GM13977 (cell line): ENCODE measurements around the gene RASA3.

Experiments used
- DNase-seq: peaks from one replicate; pipeline ENCODE4 v3.0.0; 2012; ENCODE audit warnings: low spot score
- in situ Hi-C: fragments of 300-500 bp; cut with MboI; formaldehyde crosslinking; loops from one replicate; pipeline ENCODE4 v1.12.0; 2022; ENCODE audit warnings: low sequenced_read_pairs, low pct_unique_long_range_greater_than_20kb, mixed read lengths, inconsistent platforms; ENCODE audit not compliant: unreplicated experiment
- TF ChIP-seq, protein P1 (sequence below): IDR thresholded peaks from 2 replicates; pipeline ENCODE4 v1.5.1; 2012; ENCODE audit warnings: mild to moderate bottlenecking, control low read depth; ENCODE audit not compliant: insufficient read depth; ENCODE audit errors: extremely low read depth, missing control alignments

The RASA3 gene

DNA sequence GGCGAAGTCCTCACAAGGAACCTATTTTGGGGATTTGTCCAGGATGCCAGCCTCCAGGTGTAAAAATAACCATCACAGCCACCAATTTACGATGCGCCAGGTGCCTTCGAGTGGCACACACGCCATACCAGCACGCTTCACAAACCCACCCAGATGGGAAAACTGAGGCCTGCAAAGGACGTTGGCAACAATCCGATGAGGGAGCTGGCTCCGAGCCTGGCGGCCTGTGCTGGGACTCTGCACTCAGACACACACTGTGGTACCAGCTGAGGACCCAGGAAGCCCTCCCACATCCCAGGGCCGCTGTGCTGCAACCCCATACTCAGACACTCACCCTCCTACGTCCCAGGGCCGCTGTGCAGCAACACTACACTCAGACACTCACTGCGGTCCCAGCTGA, 93.5 kb downstream of the RASA3 start:
- TF ChIP-seq, protein P1, sequence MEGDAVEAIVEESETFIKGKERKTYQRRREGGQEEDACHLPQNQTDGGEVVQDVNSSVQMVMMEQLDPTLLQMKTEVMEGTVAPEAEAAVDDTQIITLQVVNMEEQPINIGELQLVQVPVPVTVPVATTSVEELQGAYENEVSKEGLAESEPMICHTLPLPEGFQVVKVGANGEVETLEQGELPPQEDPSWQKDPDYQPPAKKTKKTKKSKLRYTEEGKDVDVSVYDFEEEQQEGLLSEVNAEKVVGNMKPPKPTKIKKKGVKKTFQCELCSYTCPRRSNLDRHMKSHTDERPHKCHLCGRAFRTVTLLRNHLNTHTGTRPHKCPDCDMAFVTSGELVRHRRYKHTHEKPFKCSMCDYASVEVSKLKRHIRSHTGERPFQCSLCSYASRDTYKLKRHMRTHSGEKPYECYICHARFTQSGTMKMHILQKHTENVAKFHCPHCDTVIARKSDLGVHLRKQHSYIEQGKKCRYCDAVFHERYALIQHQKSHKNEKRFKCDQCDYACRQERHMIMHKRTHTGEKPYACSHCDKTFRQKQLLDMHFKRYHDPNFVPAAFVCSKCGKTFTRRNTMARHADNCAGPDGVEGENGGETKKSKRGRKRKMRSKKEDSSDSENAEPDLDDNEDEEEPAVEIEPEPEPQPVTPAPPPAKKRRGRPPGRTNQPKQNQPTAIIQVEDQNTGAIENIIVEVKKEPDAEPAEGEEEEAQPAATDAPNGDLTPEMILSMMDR = no peak
- in situ Hi-C loops = no loop called here
- no peak for DNase-seq

DNA sequence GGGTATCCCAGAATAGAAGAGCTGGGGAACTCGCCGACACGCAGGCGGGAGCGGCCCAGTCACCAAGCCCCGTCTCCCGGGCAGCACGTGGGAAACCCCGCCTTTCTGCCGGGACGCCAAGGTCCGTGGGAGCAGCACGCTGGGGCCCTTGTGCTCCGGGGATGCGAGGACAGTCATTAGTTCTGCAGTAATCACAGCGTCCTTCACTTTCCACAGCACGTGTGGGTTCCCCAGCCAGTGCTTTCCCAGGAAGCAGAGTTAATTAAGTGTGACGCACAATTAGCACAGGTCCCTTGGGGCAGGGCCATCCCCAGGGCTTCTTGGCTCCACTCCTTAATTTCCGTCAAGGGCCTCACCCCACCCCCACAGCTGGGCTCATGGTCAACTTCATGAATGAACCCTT, 94.2 kb downstream of the RASA3 start:
- in situ Hi-C loops = no loop called here
- TF ChIP-seq, protein P1 = no peak
- no peak for DNase-seq

GRCh38 chr13:114037674-114038073, 94.7 kb downstream of the RASA3 start:
- in situ Hi-C loops = no loop called here
- DNase-seq = no peak
- TF ChIP-seq, protein P1 = no peak

DNA sequence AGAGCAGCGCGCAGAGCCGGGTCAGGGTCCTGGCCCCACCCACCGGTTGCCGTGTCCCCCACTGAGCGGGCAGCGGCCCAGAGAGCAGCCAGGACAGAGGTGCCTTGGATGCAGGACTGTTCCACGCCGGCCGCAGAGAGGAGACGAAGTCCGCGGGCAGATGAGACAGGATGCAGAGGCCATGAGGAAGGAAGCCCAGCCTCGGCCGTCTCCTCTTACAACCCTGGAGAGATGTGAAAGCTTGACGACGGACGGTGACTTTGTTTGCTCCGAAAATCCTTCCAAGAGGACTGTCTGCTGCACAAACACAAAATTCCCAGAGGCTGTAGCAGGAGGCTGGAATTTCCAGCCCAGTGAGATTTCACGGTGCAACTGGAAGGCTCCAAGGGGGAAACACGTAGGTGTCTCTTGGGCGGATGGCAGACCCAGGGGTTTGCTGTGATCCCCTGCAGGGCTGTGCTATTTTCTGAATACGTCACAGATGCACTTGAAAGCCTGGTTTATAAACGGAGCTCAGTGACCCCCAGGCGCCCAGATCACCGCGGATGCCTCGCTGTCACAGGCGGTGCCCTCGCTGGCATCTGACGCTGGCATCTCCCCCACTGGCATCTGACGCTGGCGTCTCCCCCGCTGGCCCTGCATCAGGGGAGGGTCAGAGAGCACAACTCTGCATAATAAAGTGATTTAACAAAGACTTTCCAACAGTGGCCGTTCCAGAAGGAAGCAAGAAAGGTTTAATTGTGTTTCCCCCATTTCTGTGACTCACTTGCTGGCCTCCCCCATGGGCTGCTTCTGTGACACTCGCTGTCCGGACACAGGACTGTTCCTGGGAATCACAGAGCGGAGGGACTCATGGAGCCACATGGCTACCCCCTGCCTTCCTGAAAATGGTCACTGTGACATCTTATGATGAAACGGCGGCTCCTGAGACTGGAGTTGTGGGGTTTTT, 96.6 kb downstream of the RASA3 start:
- DNase-seq = no peak
- TF ChIP-seq, protein P1 = no peak
- in situ Hi-C loops = no loop called here

DNA sequence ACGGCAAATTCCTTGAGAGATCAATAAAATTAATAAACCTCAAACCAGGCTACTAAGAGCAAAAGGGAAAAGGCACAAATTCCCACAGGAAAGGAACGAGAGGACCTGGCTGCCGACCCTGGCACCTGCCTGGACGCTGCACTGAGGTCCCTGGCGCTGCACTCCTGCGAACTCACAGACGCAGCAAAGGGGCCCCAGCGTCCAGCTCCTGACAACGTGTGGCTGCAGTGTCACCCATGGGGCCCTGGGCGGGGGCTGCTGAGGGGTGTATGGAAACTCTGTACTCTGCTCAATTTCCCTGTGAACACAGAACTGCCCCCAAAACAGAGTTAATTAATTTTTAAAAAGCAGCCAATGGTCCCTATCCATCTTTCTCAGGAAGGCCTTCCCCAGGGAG, 97.2 kb downstream of the RASA3 start:
- in situ Hi-C loops = no loop called here
- no peak for DNase-seq
- TF ChIP-seq, protein P1 = no peak

DNA sequence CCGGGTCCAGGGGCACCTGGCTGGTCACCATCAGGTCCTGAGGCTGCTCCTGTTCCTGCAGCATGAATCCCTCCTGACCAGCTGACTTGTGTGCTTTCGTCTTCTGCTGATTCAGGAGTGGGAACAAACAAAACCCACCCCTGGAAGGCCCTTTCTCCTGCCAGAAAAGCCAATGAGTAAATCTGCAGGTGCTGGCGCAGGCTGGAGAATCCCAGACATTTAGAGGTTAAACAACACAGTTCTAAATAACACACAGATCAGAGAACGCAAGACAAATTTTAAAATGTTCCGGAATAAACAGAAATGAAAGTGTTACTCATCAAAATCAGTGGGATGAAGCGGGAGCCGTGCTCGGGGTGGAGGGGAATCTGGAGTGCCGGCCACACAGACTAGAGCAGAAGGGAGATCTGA, 97.9 kb downstream of the RASA3 start:
- DNase-seq = no peak
- TF ChIP-seq, protein P1 = no peak

More for the DNA sequence above, 97.9 kb downstream of the RASA3 start:
- in situ Hi-C loops = no loop called here
